Mesothelial cell of epicardium (in vitro differentiated cells): ENCODE measurements around the gene PI4K2B. TPM values are rescaled to one million over a fixed set of nuclear protein-coding genes. Genes with fewer than 3 reads are reported as not detected.
A peak's percentile ranks its signal among the peaks of the same experiment; 100 is the strongest.
"Not testable (repeated sequence)": the region's sequence is repeated elsewhere in the genome, so short reads cannot be mapped to it uniquely, and the experiment has no call there.

Experiments used
- DNase-seq, 2 experiments: peaks; one replicate each; pipeline ENCODE4 v3.0.0; 2021; ENCODE audit warnings: low spot score in 2 of 2; ENCODE audit not compliant: unreplicated experiment in 2 of 2
- H3K27ac Mint-ChIP-seq: 2 replicates; pipeline ENCODE4 v1.8.0; 2021; ENCODE audit warnings: mixed read lengths
- H3K27me3 Mint-ChIP-seq: 2 replicates; pipeline ENCODE4 v1.8.0; 2021; ENCODE audit warnings: low read depth, mixed read lengths
- H3K36me3 Mint-ChIP-seq: 2 replicates; pipeline ENCODE4 v1.8.0; 2021; ENCODE audit warnings: mixed read lengths
- H3K4me1 Mint-ChIP-seq: 2 replicates; pipeline ENCODE4 v1.8.0; 2021; ENCODE audit warnings: mixed read lengths
- H3K4me3 Mint-ChIP-seq: 2 replicates; pipeline ENCODE4 v1.8.0; 2021; ENCODE audit warnings: mild to moderate bottlenecking, moderate library complexity, mixed read lengths
- H3K9me3 Mint-ChIP-seq: 2 replicates; pipeline ENCODE4 v1.8.0; 2021; ENCODE audit warnings: mixed read lengths
- CTCF ChIP-seq: fragments of 200-600 bp; sonication (generic); IDR thresholded peaks from one replicate; pipeline ENCODE4 v1.5.0; 2021; ENCODE audit warnings: antibody characterized with exemption; ENCODE audit not compliant: unreplicated experiment
- total RNA-seq: library from RNA; stranded (reverse); gene quantifications from 3 replicates; pipeline ENCODE4 v1.2.1, GENCODE V29; 2021

PI4K2B gene
- total RNA-seq, 1 donor from 2014 or later, result 9.1 TPM

- Mint-ChIP-seq H3K27ac (no peak overlapping the region), H3K36me3 (peaks cover 19% of the 10 kb centered on the region), H3K9me3 (peaks cover 61% of the 10 kb centered on the region), H3K27me3 (no peaks in the 10 kb centered on the region), H3K4me1 (no peaks in the 10 kb centered on the region), H3K4me3 (no peak overlapping the region)
- no peak for TF ChIP-seq CTCF
- no peak for DNase-seq
Observed at GRCh38 chr4:25223802-25224375, 9.9 kb upstream of the PI4K2B start.

- H3K36me3 Mint-ChIP-seq, result peaks cover 35% of the 10 kb centered on the region
Observed at GRCh38 chr4:25229804-25230203, 4.0 kb upstream of the PI4K2B start.

GRCh38 chr4:25233194-25233593 is 639 bp upstream of the PI4K2B start:
- peak overlapping the region; percentile 67 for H3K27ac Mint-ChIP-seq
- peaks cover 15% of the 10 kb centered on the region for H3K4me1 Mint-ChIP-seq

More at GRCh38 chr4:25229804-25230203, 4.0 kb upstream of the PI4K2B start:
- H3K4me3 Mint-ChIP-seq, result no peak overlapping the region
- TF ChIP-seq CTCF, result no peak
- no peak for DNase-seq
- H3K27me3 Mint-ChIP-seq, result no peaks in the 10 kb centered on the region
- H3K4me1 Mint-ChIP-seq, result peaks cover under 1% of the 10 kb centered on the region
- H3K27ac Mint-ChIP-seq, result no peak overlapping the region
- peaks cover 64% of the 10 kb centered on the region for H3K9me3 Mint-ChIP-seq

GRCh38 chr4:25234390-25235370 is 847 bp downstream of the PI4K2B start:
- H3K27ac Mint-ChIP-seq, result peak overlapping the region; percentile 94

More at GRCh38 chr4:25233194-25233593, 639 bp upstream of the PI4K2B start:
- peaks cover 48% of the 10 kb centered on the region for H3K9me3 Mint-ChIP-seq
- DNase-seq, result no peak
- TF ChIP-seq CTCF, result no peak
- H3K4me3 Mint-ChIP-seq, result peak overlapping the region; percentile 65
- peaks cover 34% of the 10 kb centered on the region for H3K36me3 Mint-ChIP-seq
- H3K27me3 Mint-ChIP-seq, result no peaks in the 10 kb centered on the region

GRCh38 chr4:25235401-25235800 is 1.6 kb downstream of the PI4K2B start:
- Mint-ChIP-seq H3K4me3 (peak overlapping the region; percentile 81), H3K27me3 (no peaks in the 10 kb centered on the region), H3K4me1 (peaks cover 22% of the 10 kb centered on the region), H3K36me3 (peaks cover 33% of the 10 kb centered on the region), H3K27ac (peak overlapping the region; percentile 94), H3K9me3 (peaks cover 34% of the 10 kb centered on the region)
- no peak for TF ChIP-seq CTCF
- DNase-seq, result no peak

More at GRCh38 chr4:25234390-25235370, 847 bp downstream of the PI4K2B start:
- peak; percentile 47 to 72 for DNase-seq
- Mint-ChIP-seq H3K4me3 (peak overlapping the region; percentile 81), H3K4me1 (peaks cover 15% of the 10 kb centered on the region), H3K9me3 (peaks cover 38% of the 10 kb centered on the region), H3K27me3 (no peaks in the 10 kb centered on the region), H3K36me3 (peaks cover 33% of the 10 kb centered on the region)
- TF ChIP-seq CTCF, result peak; percentile 58

- H3K4me1 Mint-ChIP-seq, result peaks cover 27% of the 10 kb centered on the region
- DNase-seq, H3K27me3 Mint-ChIP-seq, H3K4me3 Mint-ChIP-seq, H3K27ac Mint-ChIP-seq: not testable (repeated sequence)
- H3K9me3 Mint-ChIP-seq, result peaks cover 27% of the 10 kb centered on the region
- H3K36me3 Mint-ChIP-seq, result peaks cover 28% of the 10 kb centered on the region
Observed at GRCh38 chr4:25236030-25236429, 2.2 kb downstream of the PI4K2B start.
